Karpas-422 (cell line): Measurements from ENCODE around the gene KRTAP4-12. TPM values are rescaled to one million over a fixed set of nuclear protein-coding genes. Genes with fewer than 3 reads are reported as not detected.
"Not testable (repeated sequence)": the region's sequence is repeated elsewhere in the genome, so short reads cannot be mapped to it uniquely, and the experiment has no call there.

Experiments
- DNase-seq: peaks from one replicate; pipeline ENCODE4 v3.0.0-alpha.2; 2015
- H2AFZ ChIP-seq: fragments of 200-600 bp; sonication (generic); 2 replicates; pipeline ENCODE4 v1.6.1; 2014; ENCODE audit warnings: antibody characterized with exemption, low read length, mixed read lengths
- H3K27ac ChIP-seq: fragments of 200-600 bp; sonication (generic); 2 replicates; pipeline ENCODE4 v1.5.1; 2014; ENCODE audit warnings: mild to moderate bottlenecking, low read length, moderate library complexity
- H3K27me3 ChIP-seq: fragments of 200-600 bp; sonication (generic); 2 replicates; pipeline ENCODE4 v1.6.1; 2014; ENCODE audit warnings: low read length, mixed read lengths
- H3K36me3 ChIP-seq: fragments of 200-600 bp; sonication (generic); 2 replicates; pipeline ENCODE4 v1.6.1; 2014; ENCODE audit warnings: low read length, mixed read lengths; ENCODE audit not compliant: insufficient read depth
- H3K4me1 ChIP-seq: fragments of 200-600 bp; sonication (generic); 2 replicates; pipeline ENCODE4 v1.6.1; 2014; ENCODE audit warnings: mild to moderate bottlenecking, low read length, mixed read lengths
- H3K4me2 ChIP-seq: fragments of 200-600 bp; sonication (generic); 2 replicates; pipeline ENCODE4 v1.6.1; 2014; ENCODE audit warnings: low read length, low read depth, mild to moderate bottlenecking; ENCODE audit not compliant: poor library complexity, severe bottlenecking
- H3K4me3 ChIP-seq: fragments of 200-600 bp; sonication (generic); 2 replicates; pipeline ENCODE4 v1.5.1; 2014; ENCODE audit warnings: mild to moderate bottlenecking, antibody characterized with exemption, low read length, mixed read lengths
- H3K79me2 ChIP-seq: fragments of 200-600 bp; sonication (generic); 2 replicates; pipeline ENCODE4 v1.6.1; 2014; ENCODE audit warnings: mild to moderate bottlenecking, low read length, mixed read lengths
- H3K9ac ChIP-seq: fragments of 200-600 bp; sonication (generic); 2 replicates; pipeline ENCODE4 v1.6.0; 2014; ENCODE audit warnings: low read length
- H3K9me2 ChIP-seq: fragments of 200-600 bp; sonication (generic), shearing (Covaris generic); replicated peaks from 2 replicates; pipeline ENCODE4 v1.6.0; 2014; ENCODE audit warnings: mild to moderate bottlenecking, low read length, moderate library complexity; ENCODE audit not compliant: insufficient read depth
- H3K9me3 ChIP-seq: fragments of 300-700, 200-600 bp; sonication (generic); 2 replicates; pipeline ENCODE4 v1.6.1; 2014; ENCODE audit warnings: low read length, mixed read lengths
- H4K20me1 ChIP-seq: fragments of 200-600 bp; sonication (generic); 2 replicates; pipeline ENCODE4 v1.6.1; 2014; ENCODE audit warnings: mild to moderate bottlenecking, antibody characterized with exemption, low read length, low read depth; ENCODE audit not compliant: insufficient read depth
- total RNA-seq: library from RNA; depleted of rRNA; stranded (reverse); fragments of >200 nt; shearing (Covaris generic); gene quantifications from 2 replicates; pipeline ENCODE4 v1.2.3, GENCODE V29; 2014; ENCODE audit warnings: low replicate concordance

The KRTAP4-12 gene
- total RNA-seq, 1 experiment from 2014 or later, result not detected

DNA sequence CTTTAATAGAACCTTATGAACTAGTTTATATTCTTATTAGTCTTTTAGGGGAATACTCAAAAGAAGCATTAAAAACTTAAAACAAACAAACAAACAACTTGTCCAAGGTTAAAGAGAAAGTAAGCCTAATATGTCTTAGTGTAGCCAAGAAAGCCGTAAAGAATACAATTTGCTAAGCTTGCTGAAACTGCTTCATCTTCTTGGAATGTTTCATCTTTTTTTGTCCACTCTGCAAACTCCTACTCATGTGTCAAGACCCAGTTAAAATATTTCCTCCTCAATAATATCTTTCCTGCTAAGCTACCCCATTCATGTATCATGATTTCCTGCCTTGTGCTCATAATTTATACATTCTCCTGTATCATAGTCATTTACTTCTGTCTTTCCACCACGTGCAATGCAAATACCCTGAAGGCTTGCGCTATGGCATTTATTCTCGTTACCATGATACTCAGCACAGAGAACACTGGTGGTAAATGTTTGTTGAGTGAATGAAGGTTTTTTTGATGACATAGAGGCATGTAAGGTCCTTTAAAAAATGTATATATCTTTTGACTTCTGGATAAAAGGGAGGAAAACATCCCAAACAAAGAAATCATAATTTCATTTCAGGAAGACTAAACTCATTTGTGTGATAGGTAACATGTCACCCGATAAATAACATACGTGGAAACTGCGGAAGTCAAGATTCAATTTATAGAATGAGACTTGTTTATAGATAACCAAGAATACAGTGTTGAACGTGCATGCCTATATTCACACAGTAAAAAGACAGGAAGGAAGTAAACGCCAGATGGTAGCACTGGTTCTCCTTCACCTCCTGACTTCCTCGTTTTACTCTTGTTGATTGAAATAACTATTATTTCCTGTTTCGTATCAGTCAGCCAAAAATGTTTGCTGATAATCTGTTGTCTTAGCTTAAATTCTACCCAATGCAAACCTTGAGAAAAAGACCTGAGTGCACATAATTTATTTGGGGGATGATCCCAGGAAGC, 4.0 kb downstream of the KRTAP4-12 start:
- H3K9ac ChIP-seq, H3K36me3 ChIP-seq: not testable (repeated sequence)

DNA sequence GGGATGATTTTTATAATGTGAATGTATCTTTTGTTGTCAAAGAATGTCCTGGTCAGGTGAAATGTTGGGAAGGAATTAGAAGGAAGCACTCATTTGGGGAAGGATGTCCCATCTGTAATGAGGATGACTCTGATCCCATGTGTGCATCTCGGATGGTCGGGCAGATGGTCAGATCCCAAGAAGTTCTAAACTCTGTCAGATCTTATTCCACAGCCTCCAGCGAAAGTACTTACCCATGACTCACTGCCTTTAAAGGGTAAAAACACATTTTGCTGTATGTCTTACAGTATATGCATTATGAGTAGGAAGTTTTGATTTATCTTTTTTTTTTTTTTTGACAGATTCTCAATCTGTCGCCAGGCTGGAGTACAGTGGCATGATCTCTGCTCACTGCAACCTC, 5.3 kb downstream of the KRTAP4-12 start:
- H3K9ac ChIP-seq, result no peak overlapping the region
- no peak overlapping the region for H3K27ac ChIP-seq
- no peaks in the 10 kb centered on the region for H3K36me3 ChIP-seq
- no peaks in the 10 kb centered on the region for H4K20me1 ChIP-seq
- no peak overlapping the region for H2AFZ ChIP-seq
- H3K27me3 ChIP-seq, result no peaks in the 10 kb centered on the region
- no peaks in the 10 kb centered on the region for H3K9me2 ChIP-seq
- H3K4me3 ChIP-seq, result no peak overlapping the region
- H3K79me2 ChIP-seq, result no peaks in the 10 kb centered on the region
- peaks cover 7% of the 10 kb centered on the region for H3K4me1 ChIP-seq
- DNase-seq, result no peak
- H3K4me2 ChIP-seq, result no peak overlapping the region
- no peaks in the 10 kb centered on the region for H3K9me3 ChIP-seq

More for the DNA sequence above, 4.0 kb downstream of the KRTAP4-12 start:
- not testable (repeated sequence) for H3K9me2 ChIP-seq, H3K27ac ChIP-seq, DNase-seq, H3K79me2 ChIP-seq, H3K9me3 ChIP-seq, H3K4me1 ChIP-seq, H3K27me3 ChIP-seq, H3K4me2 ChIP-seq, H3K4me3 ChIP-seq, H4K20me1 ChIP-seq, H2AFZ ChIP-seq

DNA sequence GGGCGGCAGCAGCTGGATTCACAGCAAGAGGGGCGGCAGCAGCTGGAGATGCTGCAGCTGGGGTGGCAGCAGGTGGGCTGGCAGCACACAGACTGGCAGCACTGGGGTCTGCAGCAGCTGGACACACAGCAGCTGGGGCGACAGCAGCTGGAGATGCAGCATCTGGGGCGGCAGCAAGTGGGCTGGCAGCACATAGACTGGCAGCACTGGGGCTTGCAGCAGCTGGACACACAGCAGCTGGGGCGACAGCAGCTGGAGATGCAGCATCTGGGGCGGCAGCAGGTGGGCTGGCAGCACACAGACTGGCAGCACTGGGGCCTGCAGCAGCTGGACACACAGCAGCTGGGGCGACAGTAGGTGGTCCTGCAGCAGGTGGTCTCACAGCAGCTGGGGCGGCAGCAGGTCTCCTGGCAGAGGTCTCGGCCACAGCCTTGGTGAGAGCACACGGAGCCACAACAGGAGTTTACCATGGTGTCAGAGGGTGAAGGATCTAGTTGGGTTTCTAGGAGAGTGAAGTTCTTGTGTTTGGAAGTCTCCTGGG, 6.1 kb downstream of the KRTAP4-12 start, which contains the start of gene KRTAP4-11:
TSS of gene KRTAP4-11 (minus strand) at position 528 of the 541 bp plus-strand sequence. CDS start at position 470, 58 bp downstream.
- not testable (repeated sequence) for H4K20me1 ChIP-seq, H3K4me2 ChIP-seq, H3K4me3 ChIP-seq, H3K36me3 ChIP-seq, H3K27ac ChIP-seq, DNase-seq, H3K9me2 ChIP-seq, H3K9ac ChIP-seq, H3K79me2 ChIP-seq, H3K4me1 ChIP-seq, H2AFZ ChIP-seq, H3K9me3 ChIP-seq, H3K27me3 ChIP-seq

DNA sequence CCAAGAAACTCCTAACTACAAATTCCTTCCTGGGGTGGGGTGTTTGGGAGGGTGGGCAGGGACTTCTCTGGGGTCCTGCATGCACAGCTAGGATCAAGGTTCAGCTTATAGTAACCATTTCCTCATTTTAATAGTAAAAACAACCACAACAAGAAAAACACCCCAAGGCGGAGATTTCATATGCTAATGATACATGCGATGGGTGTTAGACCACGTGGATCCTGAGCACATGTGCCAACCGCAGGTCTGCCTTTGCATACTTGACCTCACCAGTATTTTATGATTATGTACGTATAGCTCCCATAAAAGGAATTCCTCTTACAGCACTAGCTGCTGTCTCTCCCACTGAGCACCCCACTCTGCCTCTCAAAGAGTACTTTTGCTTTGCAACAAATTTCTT, 7.7 kb downstream of the KRTAP4-12 start:
- Histone ChIP-seq H3K4me1 (peaks cover 7% of the 10 kb centered on the region), H3K27me3 (no peaks in the 10 kb centered on the region), H3K79me2 (no peaks in the 10 kb centered on the region), H3K9me2 (no peaks in the 10 kb centered on the region), H3K9ac (no peak overlapping the region), H3K4me3 (no peak overlapping the region), H3K4me2 (no peak overlapping the region), H3K9me3 (peaks cover under 1% of the 10 kb centered on the region; the same call in 1 of the 2 replicates), H3K27ac (no peak overlapping the region), H4K20me1 (no peaks in the 10 kb centered on the region), H3K36me3 (no peaks in the 10 kb centered on the region), H2AFZ (0 out of 2 replicates have a peak overlapping the region, but pooled peaks have one; percentile 34)
- DNase-seq, result no peak

DNA sequence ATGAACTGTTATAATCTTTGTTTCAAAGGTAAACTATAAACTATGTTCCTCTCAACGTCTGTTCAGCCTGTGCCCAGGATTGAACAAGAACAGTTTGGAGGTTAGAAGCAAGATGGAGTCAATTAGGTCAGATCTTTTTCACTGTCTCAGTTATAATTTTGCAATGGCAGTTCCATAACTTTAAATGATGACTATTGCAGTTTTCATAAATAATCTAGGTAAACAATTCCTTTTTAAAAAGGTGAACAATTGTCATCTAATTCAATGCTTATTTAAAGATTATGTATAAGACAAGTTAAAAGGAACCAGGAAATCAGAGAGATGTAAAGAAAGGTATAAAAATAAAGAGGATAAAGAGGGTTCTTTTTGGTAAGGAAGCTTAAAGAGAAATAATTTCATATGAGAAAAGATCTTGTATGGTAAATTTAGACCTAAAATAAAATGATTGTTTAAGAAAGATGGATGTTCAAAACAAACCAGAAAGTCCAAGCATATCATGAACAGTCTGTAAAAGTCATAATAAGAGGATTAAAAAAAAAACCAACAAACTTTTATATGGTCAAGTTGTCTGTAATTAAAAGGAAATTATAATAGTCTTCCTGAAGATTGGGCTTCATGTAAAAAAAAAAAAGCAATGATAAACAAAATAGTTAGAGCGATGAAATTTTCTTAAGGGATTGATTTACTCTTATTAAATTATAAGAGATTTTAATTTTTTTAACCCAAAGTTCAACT, 12.7 kb downstream of the KRTAP4-12 start:
- H3K9me2 ChIP-seq, result no peaks in the 10 kb centered on the region
- H3K27ac ChIP-seq, result no peak overlapping the region
- no peaks in the 10 kb centered on the region for H3K36me3 ChIP-seq
- H2AFZ ChIP-seq, result no peak overlapping the region
- H3K4me3 ChIP-seq, result no peak overlapping the region
- no peaks in the 10 kb centered on the region for H4K20me1 ChIP-seq
- no peak overlapping the region for H3K9ac ChIP-seq
- no peaks in the 10 kb centered on the region for H3K27me3 ChIP-seq
- H3K79me2 ChIP-seq, result no peaks in the 10 kb centered on the region
- H3K9me3 ChIP-seq, result peaks cover 3% of the 10 kb centered on the region; the same call in 1 of the 2 replicates
- no peak overlapping the region for H3K4me2 ChIP-seq
- no peaks in the 10 kb centered on the region; the same call in 1 of the 2 replicates for H3K4me1 ChIP-seq
- DNase-seq, result no peak

DNA sequence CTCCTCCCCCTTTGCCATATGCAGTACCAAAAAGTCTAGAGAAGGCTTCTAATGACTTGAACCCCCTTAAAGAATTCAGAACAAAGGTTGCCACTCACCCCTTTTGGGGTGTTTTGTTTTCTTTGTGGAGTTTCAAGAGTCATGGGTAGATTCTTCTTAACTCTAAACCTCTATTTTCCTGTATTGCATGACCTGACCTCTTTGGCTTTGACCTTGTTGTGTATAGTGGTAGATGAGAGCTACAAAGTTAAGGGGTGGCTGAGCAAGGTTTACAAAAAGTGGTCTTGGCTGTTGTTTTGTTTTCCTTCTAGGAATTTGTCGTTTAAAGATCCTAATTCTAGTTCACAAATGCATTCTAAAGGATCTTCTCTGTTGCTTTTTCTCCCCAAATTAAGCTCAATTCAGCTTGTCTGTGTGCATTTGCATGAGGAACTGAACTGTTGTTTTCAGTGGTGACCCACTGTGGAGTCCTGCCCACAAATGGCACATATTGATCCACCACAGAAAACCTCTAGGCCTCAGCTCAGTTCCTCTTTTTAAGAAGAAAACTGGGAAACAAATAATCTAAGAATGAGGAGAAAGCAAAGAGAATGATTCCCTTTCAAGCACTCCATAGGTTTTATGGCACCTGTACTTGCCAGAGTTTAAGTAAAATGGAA, 15.1 kb downstream of the KRTAP4-12 start:
- H3K4me3 ChIP-seq, H3K9me3 ChIP-seq, H3K27me3 ChIP-seq, H3K9me2 ChIP-seq, H3K79me2 ChIP-seq, H2AFZ ChIP-seq, H4K20me1 ChIP-seq, H3K9ac ChIP-seq, H3K4me2 ChIP-seq, H3K27ac ChIP-seq, DNase-seq, H3K36me3 ChIP-seq, H3K4me1 ChIP-seq: not testable (repeated sequence)

DNA sequence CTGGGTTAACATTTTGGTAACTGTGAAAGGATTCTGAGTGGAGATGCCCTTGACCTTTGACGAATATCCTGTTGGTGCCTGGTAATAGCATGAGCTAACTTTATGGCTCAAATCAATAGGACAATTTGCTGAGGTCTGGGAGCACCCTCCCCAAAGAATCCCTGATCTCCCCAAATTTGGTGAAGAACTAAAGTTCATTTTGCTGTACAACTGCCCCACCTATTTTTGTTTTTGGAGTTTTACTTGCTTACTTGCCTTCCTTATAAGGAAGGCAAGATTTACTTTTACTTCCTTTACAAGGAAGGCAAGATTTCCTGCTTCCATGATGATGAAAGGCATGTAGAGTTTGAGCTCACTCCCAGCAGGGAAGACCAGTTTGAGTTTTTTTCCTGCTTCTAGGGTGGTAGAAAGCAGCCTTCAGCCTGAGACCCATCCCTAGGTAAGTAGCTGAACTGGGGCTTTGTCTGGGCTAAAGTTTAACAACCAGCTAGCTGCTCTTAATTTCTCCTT, 16.0 kb downstream of the KRTAP4-12 start:
- no peaks in the 10 kb centered on the region for H3K36me3 ChIP-seq
- no peaks in the 10 kb centered on the region for H3K79me2 ChIP-seq
- H2AFZ ChIP-seq, result no peak overlapping the region
- H3K27me3 ChIP-seq, result no peaks in the 10 kb centered on the region
- H3K9me3 ChIP-seq, result peaks cover 3% of the 10 kb centered on the region; the same call in 1 of the 2 replicates
- H3K4me2 ChIP-seq, result no peak overlapping the region
- H3K4me1 ChIP-seq, result no peaks in the 10 kb centered on the region
- H3K9me2 ChIP-seq, result no peaks in the 10 kb centered on the region
- H4K20me1 ChIP-seq, result no peaks in the 10 kb centered on the region
- no peak overlapping the region for H3K9ac ChIP-seq
- no peak for DNase-seq
- no peak overlapping the region for H3K27ac ChIP-seq
- no peak overlapping the region for H3K4me3 ChIP-seq
